HG03060 (cell line): Measurements from ENCODE around the gene ABCF2.

Experiments
- ATAC-seq: cut with Tn5 transposase; IDR thresholded peaks from one replicate; pipeline ENCODE4 v1.9.1; 2021; ENCODE audit warnings: low read depth, moderate number of reproducible peaks; ENCODE audit not compliant: unreplicated experiment

ABCF2 gene

DNA sequence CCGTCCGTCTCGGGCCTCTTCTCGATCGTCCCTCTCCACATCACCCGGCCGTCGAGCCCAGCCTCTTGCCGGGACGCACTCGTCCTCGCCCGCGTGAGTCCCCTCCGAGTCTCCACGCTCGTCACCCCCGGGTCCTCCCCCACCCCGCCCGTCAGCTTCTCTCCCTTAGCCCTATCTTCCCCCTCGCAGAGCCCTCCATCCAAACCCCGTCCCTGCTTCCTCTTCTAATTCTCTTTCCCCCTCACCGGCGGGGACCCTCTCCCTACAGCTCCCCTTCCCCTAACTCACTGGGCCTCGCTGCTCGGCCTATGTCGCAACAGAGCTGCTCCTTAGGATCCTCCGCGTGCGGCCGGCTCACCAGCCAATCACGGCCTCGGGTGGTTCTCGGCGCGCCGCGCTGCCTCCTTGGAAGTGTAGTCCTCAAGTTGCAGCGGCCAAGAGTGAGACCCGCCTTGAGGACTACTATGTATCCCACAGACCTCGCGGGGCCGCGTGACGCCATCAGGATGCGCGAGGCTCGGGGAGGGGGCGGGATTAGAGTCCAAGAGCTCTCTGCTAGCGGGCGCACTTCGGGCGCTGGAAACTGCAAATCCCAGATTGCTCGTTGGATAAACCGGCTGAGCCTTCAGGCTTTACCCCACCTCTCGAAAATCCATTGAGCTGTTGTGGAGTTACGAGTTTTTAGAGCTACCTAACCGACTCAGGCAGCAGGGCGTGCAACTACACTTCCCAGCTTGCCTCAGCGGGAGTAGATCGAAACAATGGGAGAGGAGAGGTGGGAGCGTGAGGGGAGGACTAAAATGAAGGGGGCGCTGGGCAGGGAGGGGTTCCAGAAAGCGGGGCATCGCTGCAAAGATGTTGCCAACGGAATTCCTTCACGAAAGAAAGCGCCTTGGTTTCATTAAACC lies at the start of gene ABCF2:
TSS of gene ABCF2 (minus strand) at position 331 of the 908 bp plus-strand sequence. CDS start 747 bp downstream, outside the sequence.
- ATAC-seq = peak; percentile 94

- ATAC-seq = no peak
Measured at GRCh38 chr7:151275813-151276577, 49.0 kb upstream of the ABCF2 start.

- ATAC-seq = no peak
Measured at GRCh38 chr7:151274936-151275812, 48.2 kb upstream of the ABCF2 start.

DNA sequence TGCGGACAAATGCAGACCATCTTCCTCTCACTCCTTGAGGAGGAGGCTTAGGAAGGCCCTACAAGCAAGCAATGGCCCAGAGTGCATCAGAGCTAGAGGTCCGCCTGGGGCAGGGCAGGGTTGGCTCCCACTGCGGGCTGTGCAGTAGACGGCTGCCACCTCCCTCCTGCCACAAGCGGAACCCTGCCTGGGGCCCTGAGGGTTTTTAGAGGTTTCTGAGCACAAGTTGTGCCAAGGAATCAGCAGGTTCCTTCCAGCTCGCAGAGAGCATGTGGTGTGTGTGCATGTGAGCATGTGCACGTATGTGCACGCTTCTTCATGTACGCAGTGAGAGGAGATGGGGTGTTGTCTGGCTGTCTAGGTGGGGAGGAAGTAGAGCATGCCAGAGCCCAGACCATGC lies 47.4 kb upstream of the ABCF2 start:
- ATAC-seq = no peak

DNA sequence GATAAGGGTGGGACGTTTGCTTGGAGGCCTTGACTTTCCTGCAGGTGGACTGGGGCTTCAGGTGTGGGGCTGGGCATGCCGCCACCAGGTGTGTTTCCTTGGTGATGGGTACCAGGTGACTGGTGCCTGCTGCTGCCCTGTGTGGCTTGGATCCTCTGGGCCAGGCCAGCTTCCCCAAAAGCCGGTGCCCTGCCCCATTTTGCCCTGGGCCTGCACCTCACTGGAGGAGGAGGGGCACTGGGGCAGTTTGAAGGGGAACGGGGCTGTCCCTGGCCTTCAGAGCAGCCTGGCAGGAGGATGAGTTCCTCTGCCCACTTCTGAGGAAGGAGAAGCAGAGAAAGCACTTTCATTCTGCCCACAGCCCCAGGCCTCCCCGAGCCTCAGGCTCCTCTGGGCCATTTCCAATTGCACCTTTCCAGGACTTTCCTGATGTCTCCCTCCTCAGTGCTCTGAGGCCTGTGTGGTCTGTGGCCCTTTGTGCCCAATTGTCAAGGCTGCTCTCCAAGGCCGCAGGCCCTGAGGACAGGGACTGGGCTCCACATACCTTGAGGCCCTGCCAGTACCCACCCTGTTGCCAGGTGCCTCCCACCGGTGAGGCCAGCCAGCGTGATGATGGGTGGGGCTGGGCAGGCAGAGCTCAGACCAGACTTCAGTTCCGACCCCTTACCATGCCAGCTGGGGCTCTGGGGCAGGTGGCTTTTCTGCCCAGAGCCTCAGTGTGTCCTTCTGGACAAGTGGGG lies 46.8 kb upstream of the ABCF2 start:
- ATAC-seq = no peak

DNA sequence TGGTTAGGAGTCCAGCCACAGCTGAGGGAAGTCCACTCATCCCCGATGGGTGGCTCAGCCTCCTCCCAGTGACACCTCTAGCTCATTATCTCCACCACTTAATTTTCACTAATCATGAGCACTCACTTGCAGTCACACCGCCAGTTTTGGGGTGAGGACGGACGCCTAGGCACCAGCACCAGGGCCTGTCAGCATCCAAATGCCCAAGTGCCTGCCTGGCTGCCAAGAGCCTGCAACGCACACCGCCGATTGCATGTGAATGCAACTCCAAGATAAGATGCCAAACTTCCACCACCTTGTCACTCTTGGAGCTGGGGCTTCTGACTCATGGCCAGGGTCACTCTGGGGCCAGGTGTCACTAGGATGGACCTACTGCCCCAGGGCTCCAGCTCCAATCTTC lies 45.9 kb upstream of the ABCF2 start:
- ATAC-seq = no peak

DNA sequence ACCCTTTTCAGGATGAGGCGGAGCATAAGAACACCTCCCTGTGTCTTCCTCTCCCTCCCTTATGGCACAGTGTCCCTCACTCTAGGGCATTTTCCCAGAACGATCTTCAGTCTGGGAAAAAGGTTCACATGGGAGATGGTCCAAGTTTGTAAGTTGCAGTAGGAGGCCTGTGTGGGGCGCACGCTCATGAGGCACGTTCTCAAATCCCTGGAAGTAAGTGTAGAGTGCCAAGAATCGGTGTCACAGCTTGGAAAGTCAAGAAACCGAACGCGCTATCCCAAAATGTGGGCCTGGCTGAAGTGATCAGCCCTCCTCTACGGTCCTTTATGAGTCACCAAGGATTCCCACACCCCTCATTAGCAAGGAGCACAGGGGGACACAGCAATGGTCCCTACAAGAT lies 45.4 kb upstream of the ABCF2 start:
- no peak for ATAC-seq

GRCh38 chr7:151271699-151272355 lies 44.8 kb upstream of the ABCF2 start:
- no peak for ATAC-seq

DNA sequence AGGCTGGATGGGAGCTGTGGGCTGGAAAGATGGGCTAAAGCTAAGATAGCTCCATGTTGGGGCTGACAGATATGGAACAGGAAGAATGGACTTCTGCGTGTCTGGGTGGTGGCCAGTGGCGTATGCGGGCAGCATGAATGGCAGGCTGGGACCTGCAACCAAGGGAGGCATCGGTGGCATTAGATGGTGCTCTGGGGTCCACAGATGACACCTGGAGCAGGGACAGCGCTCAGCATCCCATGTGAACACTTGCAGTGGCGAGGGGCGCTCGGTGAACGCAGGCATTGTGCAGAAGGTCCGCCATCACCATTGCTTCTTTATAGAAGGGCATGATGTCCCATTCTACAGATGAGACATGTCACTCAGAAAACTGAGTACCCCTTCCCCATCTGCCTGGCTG lies 42.5 kb upstream of the ABCF2 start:
- no peak for ATAC-seq

DNA sequence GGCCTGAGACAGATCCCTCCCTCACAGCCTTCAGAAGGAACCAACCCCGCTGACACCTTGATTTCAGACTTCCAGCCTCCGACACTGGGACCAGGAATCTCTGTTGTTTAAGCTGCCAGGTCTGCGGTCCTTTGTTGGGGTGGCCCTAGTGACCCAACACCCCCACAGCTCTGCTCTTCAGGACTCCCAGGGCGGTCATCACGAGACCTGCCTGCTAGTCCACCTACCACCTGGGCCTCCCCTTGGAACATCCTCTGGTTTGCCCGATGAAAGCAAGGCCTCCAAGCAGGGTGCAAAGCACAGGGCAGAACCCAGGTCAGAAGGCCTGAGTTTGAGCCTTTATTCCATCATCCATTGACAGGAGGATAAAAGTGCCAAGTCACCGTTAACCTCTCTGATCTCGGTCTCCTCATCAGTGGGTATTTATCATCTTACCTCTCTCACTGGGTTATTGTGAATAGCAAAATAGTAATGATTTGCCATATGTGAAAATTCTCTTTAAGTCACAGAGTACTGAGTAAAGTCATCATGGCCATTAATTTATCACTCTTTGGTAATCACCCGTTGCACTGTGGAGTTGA lies 38.4 kb upstream of the ABCF2 start:
- no peak for ATAC-seq

GRCh38 chr7:151264615-151265014 lies 37.6 kb upstream of the ABCF2 start:
- no peak for ATAC-seq

DNA sequence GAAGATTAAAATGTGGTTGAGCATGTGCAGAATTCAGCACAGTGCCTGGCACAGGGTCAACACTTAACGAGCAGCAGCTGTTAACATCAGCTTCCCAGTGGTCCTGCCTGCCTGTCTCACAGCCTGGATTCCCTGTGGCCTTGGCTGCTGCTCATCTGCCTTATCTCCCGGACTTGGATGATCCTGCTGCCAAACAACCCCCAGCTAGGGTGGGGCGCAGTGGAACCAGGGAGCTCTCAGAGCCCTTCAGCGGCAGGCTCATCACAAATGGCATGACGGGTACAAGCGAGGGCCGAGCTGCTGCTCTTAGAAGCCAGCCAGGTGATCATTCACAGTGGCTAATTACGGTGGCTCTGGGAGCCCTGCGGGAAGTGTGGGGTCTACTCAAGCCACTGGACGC lies 34.5 kb upstream of the ABCF2 start:
- ATAC-seq = no peak

GRCh38 chr7:151260883-151261282 lies 33.9 kb upstream of the ABCF2 start:
- ATAC-seq = no peak

DNA sequence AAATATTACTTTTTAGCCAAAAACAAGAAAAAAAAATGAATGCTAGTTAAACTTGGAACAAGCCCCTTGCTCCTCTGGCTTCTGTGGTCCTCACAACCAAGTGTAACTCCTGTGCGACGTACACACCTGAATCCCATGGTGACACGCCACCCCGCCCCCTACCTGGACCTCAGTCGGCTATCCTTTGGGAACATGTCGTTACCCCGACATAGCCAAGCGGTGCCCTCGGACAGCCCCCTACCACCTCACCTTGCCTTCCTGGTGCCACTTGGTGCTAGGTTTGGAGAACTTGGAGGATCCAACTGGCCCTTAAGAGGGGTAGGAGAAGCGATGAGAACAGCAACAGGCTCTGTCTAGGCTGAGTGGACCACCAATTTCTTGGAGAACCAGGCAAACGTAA lies 33.5 kb upstream of the ABCF2 start:
- no peak for ATAC-seq

GRCh38 chr7:151257990-151258389 lies 31.0 kb upstream of the ABCF2 start:
- ATAC-seq = no peak

GRCh38 chr7:151256410-151257045 lies 29.5 kb upstream of the ABCF2 start:
- no peak for ATAC-seq

- no peak for ATAC-seq
Measured at GRCh38 chr7:151255390-151255789, 28.4 kb upstream of the ABCF2 start.

DNA sequence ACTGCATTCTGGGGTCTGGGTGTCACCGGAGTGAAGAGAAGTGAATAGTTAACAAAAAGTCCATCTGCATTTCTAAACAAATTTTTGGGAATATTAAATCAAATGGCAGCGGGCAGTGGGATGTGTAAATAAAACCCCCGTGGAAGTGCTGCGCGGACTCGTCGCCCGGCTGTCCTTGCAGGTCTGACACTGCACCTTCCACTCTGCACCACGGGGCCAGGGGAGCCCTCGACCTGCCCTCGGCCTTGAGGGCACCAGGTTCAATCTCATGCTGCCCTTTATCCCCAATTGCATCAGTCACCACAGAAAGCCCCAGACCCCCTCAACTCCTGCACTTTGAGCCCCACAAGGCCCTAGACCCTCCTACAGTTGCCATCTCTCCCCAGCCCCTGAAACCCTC lies 27.8 kb upstream of the ABCF2 start:
- no peak for ATAC-seq

DNA sequence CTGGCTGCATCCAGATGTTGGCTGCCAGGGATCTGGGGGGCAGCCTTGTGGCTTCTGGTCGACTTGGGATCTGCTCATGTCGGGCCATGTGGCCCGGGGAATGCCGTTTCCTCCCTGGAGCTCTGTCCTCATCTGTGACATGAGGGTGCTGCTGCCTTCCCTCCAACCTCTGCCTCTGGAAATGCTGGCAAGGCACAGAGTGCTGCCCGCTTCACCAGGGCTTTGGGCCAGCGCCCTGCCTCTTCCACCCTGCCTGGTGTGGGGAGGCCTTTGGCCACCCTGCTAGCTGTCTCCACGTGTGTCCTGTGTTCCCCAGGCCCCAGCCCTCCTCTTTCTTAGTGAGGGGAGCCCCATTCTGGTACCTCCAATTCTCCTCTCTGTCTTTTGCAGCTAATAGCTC lies 27.3 kb upstream of the ABCF2 start:
- no peak for ATAC-seq
